GM21515 (cell line): ENCODE results near the gene C22orf23.

Source experiments
- ATAC-seq: cut with Tn5 transposase; IDR thresholded peaks from one replicate; pipeline ENCODE4 v1.9.1; 2021; ENCODE audit not compliant: unreplicated experiment

C22orf23 gene

GRCh38 chr22:37905534-37906363, 47.7 kb downstream of the C22orf23 start, which contains the start of gene MICALL1:
Gene MICALL1, plus strand, starts transcription at chr22:37906297. Its CDS starts 126 bp downstream, at chr22:37906423.
- ATAC-seq = peak; percentile 78

GRCh38 chr22:37904572-37905533, 48.5 kb downstream of the C22orf23 start:
- no peak for ATAC-seq

- no peak for ATAC-seq
Observed at GRCh38 chr22:37898441-37899181, 54.8 kb downstream of the C22orf23 start.

GRCh38 chr22:37897807-37898206, 55.6 kb downstream of the C22orf23 start:
- ATAC-seq = no peak

GRCh38 chr22:37896939-37897338, 56.5 kb downstream of the C22orf23 start:
- no peak for ATAC-seq

- peak; percentile 58 for ATAC-seq
Observed at GRCh38 chr22:37896181-37896592, 57.2 kb downstream of the C22orf23 start.

GRCh38 chr22:37894939-37895670, 58.3 kb downstream of the C22orf23 start:
- ATAC-seq = no peak

GRCh38 chr22:37893583-37893983, 59.8 kb downstream of the C22orf23 start:
- ATAC-seq = no peak
